K562 (cell line): ENCODE results near the gene MMP17. TPM values are rescaled to one million over a fixed set of nuclear protein-coding genes. Genes with fewer than 3 reads are reported as not detected.

ENCODE experiments used
- ATAC-seq: fragments of 200-7000 bp; cut with Tn5 transposase; 3 replicates; pipeline ENCODE4 v1.9.1; 2020; ENCODE audit warnings: moderate library complexity
- BruUV-seq: library from RNA; stranded (reverse); fragments of 400-500 nt; replicated peaks from 2 replicates; lab custom pipeline; 2021; lab: Mats Ljungman, UMichigan
- CTCF ChIA-PET: fragments of 300-600 bp; formaldehyde crosslinking; extraction: SDS; loops from one replicate; lab custom pipeline; 2021; ENCODE audit warnings: low intra/inter-chr PET ratio; lab: Yijun Ruan, JAX
- POLR2A ChIA-PET: fragments of 300-600, 350-650 bp; sonication (Branson Sonifier 250); formaldehyde crosslinking; extraction: SDS; loops from one replicate; lab custom pipeline; 2021; ENCODE audit warnings: antibody characterized with exemption, inconsistent platforms; lab: Yijun Ruan, JAX
- DNase-seq, 4 experiments: peaks; one replicate each; pipeline versions ENCODE4 v3.0.0 to v3.0.0-alpha.2; 2011 to 2018; ENCODE audit warnings: low spot score in 3 of 4, mixed read lengths in 3 of 4; ENCODE audit errors: extremely low read depth in 1 of 4
- FAIRE-seq: peaks from 2 replicates; lab custom pipeline; 2011; peaks lifted over from hg19 to GRCh38; lab: Jason Lieb, UNC
- H2AFZ ChIP-seq: 2 replicates; pipeline ENCODE4 v1.6.0; 2011; ENCODE audit warnings: low read depth, low read length, control low read depth, inconsistent platforms
- H3K27ac ChIP-seq: fragments of 200-600 bp; 3 replicates; pipeline ENCODE4 v1.8.0; 2011; ENCODE audit warnings: low read depth, mild to moderate bottlenecking, control low read depth, inconsistent platforms, low read length, moderate library complexity, mixed read lengths; ENCODE audit errors: extremely low read depth
- H3K27me3 ChIP-seq, 2 experiments: fragments of 300-600 bp in 1 of 2; 2 replicates in 1 of 2; 3 replicates in 1 of 2; pipeline versions ENCODE4 v1.6.0 to v1.8.0; 2011; ENCODE audit warnings: inconsistent platforms in 2 of 2, low read length in 2 of 2, mild to moderate bottlenecking in 1 of 2, mixed read lengths in 1 of 2, moderate library complexity in 1 of 2; ENCODE audit not compliant: control insufficient read depth in 2 of 2, insufficient read depth in 2 of 2
- H3K36me3 ChIP-seq: fragments of 300-600 bp; 3 replicates; pipeline ENCODE4 v1.8.0; 2011; ENCODE audit warnings: mild to moderate bottlenecking, low read length, inconsistent platforms; ENCODE audit not compliant: control insufficient read depth, insufficient read depth
- H3K4me1 ChIP-seq, 2 experiments: fragments of 200-600 bp in 1 of 2; replicated peaks in 1 of 2; 2 replicates in 1 of 2; 3 replicates in 1 of 2; pipeline versions ENCODE4 v1.5.1 to v1.8.0; 2011; ENCODE audit warnings: inconsistent platforms in 2 of 2, low read length in 2 of 2, mild to moderate bottlenecking in 1 of 2, mixed read lengths in 1 of 2, moderate library complexity in 1 of 2; ENCODE audit not compliant: control insufficient read depth in 2 of 2, insufficient read depth in 2 of 2
- H3K4me2 ChIP-seq: 2 replicates; pipeline ENCODE4 v1.6.1; 2011; ENCODE audit warnings: low read length, control low read depth, inconsistent platforms, mixed read lengths; ENCODE audit not compliant: insufficient read depth
- H3K4me3 ChIP-seq: fragments of 200-600 bp; sonication (generic), shearing (Covaris generic); 2 replicates; pipeline ENCODE4 v1.5.1; 2016; ENCODE audit warnings: control low read depth, inconsistent platforms
- H3K79me2 ChIP-seq: fragments of 200-600 bp; 3 replicates; pipeline ENCODE4 v1.8.0; 2011; ENCODE audit warnings: low read length, inconsistent platforms; ENCODE audit not compliant: control insufficient read depth, insufficient read depth
- H3K9ac ChIP-seq, 2 experiments: 2 replicates each; pipeline versions ENCODE4 v1.6.0 to v1.6.1; 2011; ENCODE audit warnings: low read depth in 2 of 2, low read length in 2 of 2, control low read depth in 1 of 2, inconsistent platforms in 1 of 2, mild to moderate bottlenecking in 1 of 2, mixed read lengths in 1 of 2; ENCODE audit not compliant: insufficient read depth in 1 of 2
- H3K9me1 ChIP-seq: one replicate; pipeline ENCODE4 v1.6.0; 2011; ENCODE audit warnings: inconsistent platforms, mild to moderate bottlenecking, low read length, moderate library complexity; ENCODE audit not compliant: control insufficient read depth, insufficient read depth
- H3K9me3 ChIP-seq: replicated peaks from 2 replicates; pipeline ENCODE4 v1.5.1; 2011; ENCODE audit warnings: low read depth, low read length, inconsistent platforms; ENCODE audit not compliant: control insufficient read depth, insufficient read depth
- H4K20me1 ChIP-seq: replicated peaks from 2 replicates; pipeline ENCODE4 v1.6.1; 2011; ENCODE audit warnings: low read length, inconsistent platforms, mixed read lengths; ENCODE audit not compliant: control insufficient read depth, insufficient read depth
- POLR2G ChIP-seq: fragments of 200-400 bp; formaldehyde crosslinking; IDR thresholded peaks from 2 replicates; pipeline ENCODE4 v1.6.1; 2017; ENCODE audit warnings: low read depth, mild to moderate bottlenecking, antibody characterized with exemption, low read length, moderate library complexity
- ZNF431 ChIP-seq: sonication (generic); formaldehyde crosslinking; IDR thresholded peaks from 2 replicates; pipeline ENCODE4 v1.8.0; 2022; ENCODE audit warnings: mild to moderate bottlenecking, missing genetic modification reagents
- WGBS: fragments of 100-300 bp; shearing (Covaris generic); methylation state at CpG from one replicate; pipeline ENCODE4 v1.1.6; 2016; ENCODE audit warnings: low coverage, mixed read lengths; ENCODE audit not compliant: insufficient coverage; ENCODE audit errors: missing lambda C conversion rate; 5-methylcytosine and 5-hydroxymethylcytosine counted together
- in situ Hi-C: fragments of 300-500 bp; cut with MboI; formaldehyde crosslinking; loops from 4 replicates; pipeline ENCODE4 v1.15.0; 2018; ENCODE audit warnings: inconsistent platforms, mixed read lengths
- intact Hi-C: fragments of 100-400 bp; cut with micrococcal nuclease; formaldehyde crosslinking; loops from 2 replicates; pipeline ENCODE4 v1.14.2; 2022
- polyA plus RNA-seq, 8 experiments: library from polyadenylated mRNA; depleted of rRNA in 4 of 8; stranded (reverse) in 5 of 8; unstranded in 3 of 8; fragments of >200 nt; fragmentation: Nextera tagmentation in 2 of 8; fragmentation: Illumina TruSeq in 1 of 8; extraction: Ambion mirVana in 2 of 8; extraction: Trizol in 1 of 8; gene quantifications; 2 replicates each; pipeline versions ENCODE4 v1.2.1 to v1.2.3, GENCODE V29; 2011 to 2014; ENCODE audit warnings: inconsistent platforms in 1 of 8, missing spikeins in 1 of 8
- total RNA-seq, 7 experiments: library from RNA; depleted of rRNA in 6 of 7; stranded (reverse); fragments of >200 nt in 6 of 7; fragmentation: Illumina TruSeq in 2 of 7; extraction: Trizol in 2 of 7; gene quantifications; 2 replicates each; pipeline versions ENCODE4 v1.2.1 to v1.2.3, GENCODE V29; 2011 to 2021; ENCODE audit warnings: low replicate concordance in 1 of 7
- TF ChIP-seq, protein P1 (sequence below): sonication (generic); formaldehyde crosslinking; IDR thresholded peaks from 2 replicates; pipeline ENCODE4 v1.8.1; 2023; ENCODE audit warnings: mild to moderate bottlenecking, missing genetic modification reagents

MMP17 gene
- total and polyA plus RNA-seq, 9 of the 15 experiments (the other 6 are each of a cell fraction or from before 2014, with no cell fraction given): 1.1 to 21.2 (median 17.1) TPM; not detected in 2

DNA sequence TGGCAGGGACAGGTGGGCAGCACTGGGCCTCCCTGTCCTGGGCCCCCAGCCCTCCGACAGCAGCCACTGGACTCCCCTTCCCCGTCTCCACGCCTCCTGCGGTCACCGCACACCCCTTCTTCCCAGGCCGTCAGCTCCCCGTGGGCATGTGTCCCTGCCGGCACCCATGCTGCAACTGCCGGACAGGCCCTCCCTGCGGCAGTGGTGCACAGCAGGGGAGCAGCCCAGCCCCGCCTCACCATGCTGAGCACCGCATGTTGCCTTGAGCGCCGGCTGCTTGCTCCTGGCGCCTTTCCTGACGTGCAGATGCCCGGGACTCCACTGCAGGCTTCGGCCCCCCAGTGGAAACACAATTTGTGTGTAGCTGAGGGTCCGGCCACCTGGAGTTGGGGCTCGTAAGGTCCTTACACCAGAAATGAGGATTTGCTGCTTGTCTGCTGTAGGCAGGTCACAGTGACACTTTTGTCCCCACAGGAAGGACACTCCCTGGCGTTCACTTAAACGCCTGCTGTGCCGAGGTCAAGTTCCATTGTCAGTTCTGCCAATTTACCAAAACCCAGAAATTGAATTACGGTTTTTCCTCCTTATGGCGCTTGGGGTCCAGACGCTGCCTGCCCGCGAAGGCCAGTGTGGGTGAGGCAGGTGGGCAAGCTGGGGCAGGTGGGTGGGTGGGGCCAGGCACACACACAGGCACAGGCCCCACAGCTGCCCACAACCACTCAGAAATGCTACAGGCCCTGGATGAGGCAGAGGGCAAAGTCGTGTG lies 28.2 kb upstream of the MMP17 start:
- WGBS: 95% methylated on average over 29 of the region's 29 CpGs
- Histone ChIP-seq H2AFZ (no peak overlapping the region), H3K9me3 (no peaks in the 10 kb centered on the region), H3K27me3 (no peaks in the 10 kb centered on the region), H3K36me3 (peaks cover 65% of the 10 kb centered on the region), H3K4me2 (no peak overlapping the region), H4K20me1 (no peaks in the 10 kb centered on the region), H3K27ac (no peak overlapping the region), H3K9ac (no peak overlapping the region), H3K79me2 (no peaks in the 10 kb centered on the region), H3K4me3 (no peak overlapping the region), H3K4me1 (peaks cover 3 to 7% of the 10 kb centered on the region in 2 experiments; a peak in 4 of 5 replicates), H3K9me1 (peaks cover 4% of the 10 kb centered on the region)
- intact Hi-C loops: no loop called here
- no peak for TF ChIP-seq ZNF431 (CRISPR knock-in tag)
- TF ChIP-seq POLR2G: peak; percentile 32; the same call in 1 of the 2 replicates
- TF ChIP-seq, protein P1, sequence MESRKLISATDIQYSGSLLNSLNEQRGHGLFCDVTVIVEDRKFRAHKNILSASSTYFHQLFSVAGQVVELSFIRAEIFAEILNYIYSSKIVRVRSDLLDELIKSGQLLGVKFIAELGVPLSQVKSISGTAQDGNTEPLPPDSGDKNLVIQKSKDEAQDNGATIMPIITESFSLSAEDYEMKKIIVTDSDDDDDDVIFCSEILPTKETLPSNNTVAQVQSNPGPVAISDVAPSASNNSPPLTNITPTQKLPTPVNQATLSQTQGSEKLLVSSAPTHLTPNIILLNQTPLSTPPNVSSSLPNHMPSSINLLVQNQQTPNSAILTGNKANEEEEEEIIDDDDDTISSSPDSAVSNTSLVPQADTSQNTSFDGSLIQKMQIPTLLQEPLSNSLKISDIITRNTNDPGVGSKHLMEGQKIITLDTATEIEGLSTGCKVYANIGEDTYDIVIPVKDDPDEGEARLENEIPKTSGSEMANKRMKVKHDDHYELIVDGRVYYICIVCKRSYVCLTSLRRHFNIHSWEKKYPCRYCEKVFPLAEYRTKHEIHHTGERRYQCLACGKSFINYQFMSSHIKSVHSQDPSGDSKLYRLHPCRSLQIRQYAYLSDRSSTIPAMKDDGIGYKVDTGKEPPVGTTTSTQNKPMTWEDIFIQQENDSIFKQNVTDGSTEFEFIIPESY (CRISPR knock-in tag): peak; percentile 37; the same call in 1 of the 2 replicates
- in situ Hi-C loops: no loop called here
- no TSS peak for BruUV-seq
- no peak for FAIRE-seq
- no peak for ATAC-seq
- ChIA-PET POLR2A (no interaction called here), CTCF (no interaction called here)
- no peak for DNase-seq
